ENCODE results near the gene PDP2. TPM values are rescaled to one million over a fixed set of nuclear protein-coding genes. Genes with fewer than 3 reads are reported as not detected.

PDP2 gene
- total and polyA plus RNA-seq, 11 donors: 1.1 to 7.5 (median 3.5) TPM

DNA sequence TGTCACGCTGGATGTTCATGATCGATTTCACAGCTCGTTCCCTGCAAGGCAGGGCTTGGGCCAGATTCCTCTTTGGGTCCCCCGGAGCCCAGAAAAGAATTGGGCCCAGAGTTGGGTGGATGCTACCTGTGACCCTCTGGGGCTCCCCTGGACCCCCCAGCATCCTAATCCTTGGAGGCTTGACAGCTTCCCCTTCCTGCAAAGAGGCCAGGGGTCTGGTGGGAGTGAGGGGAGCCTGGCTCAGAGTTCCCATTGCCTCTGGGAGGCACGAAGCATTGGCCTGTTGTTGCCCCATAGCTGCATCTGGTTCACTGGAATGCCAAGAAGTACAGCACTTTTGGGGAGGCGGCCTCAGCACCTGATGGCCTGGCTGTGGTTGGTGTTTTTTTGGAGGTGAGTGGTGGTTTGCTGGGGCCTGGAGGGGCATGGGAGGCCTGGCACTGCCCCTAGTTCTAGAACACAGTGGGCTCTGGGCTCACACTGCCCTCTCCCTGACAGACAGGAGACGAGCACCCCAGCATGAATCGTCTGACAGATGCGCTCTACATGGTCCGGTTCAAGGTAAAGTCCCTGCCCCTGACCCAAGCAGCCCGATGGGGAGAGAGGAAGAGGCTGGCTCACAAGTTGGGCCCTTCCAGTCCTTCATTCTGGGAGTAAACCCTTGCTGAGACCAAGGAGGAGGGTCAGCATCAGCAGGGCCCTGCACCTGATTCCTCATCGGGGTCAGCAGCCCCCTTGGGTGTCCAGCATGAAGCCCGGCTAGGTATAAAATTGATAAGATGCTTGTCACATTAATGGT lies 28.9 kb upstream of the PDP2 start:
- no peaks in the 10 kb centered on the region for H3K4me1 ChIP-seq
- no peak for ATAC-seq

GRCh38 chr16:66853261-66854139 lies 26.8 kb upstream of the PDP2 start:
- intact Hi-C loops (cut with DNase I): no loop called here

More for the DNA sequence above, 28.9 kb upstream of the PDP2 start:
- Histone ChIP-seq H3K4me3 (no peak overlapping the region), H3K27me3 (peaks cover 0 to 24% (median 0%) of the 10 kb centered on the region in 9 donors), H3K9me3 (no peaks in the 10 kb centered on the region), H3K36me3 (no peaks in the 10 kb centered on the region), H3K27ac (no peak overlapping the region)
- intact Hi-C loops (cut with DNase I): no loop called here
- 82 to 86% (median 84%) methylated on average over 6 to 13 of the region's 13 CpGs for WGBS, 4 donors
- TF ChIP-seq POLR2A (IDR thresholded peaks at IDR 0.05): no peak
- TF ChIP-seq, protein P1, sequence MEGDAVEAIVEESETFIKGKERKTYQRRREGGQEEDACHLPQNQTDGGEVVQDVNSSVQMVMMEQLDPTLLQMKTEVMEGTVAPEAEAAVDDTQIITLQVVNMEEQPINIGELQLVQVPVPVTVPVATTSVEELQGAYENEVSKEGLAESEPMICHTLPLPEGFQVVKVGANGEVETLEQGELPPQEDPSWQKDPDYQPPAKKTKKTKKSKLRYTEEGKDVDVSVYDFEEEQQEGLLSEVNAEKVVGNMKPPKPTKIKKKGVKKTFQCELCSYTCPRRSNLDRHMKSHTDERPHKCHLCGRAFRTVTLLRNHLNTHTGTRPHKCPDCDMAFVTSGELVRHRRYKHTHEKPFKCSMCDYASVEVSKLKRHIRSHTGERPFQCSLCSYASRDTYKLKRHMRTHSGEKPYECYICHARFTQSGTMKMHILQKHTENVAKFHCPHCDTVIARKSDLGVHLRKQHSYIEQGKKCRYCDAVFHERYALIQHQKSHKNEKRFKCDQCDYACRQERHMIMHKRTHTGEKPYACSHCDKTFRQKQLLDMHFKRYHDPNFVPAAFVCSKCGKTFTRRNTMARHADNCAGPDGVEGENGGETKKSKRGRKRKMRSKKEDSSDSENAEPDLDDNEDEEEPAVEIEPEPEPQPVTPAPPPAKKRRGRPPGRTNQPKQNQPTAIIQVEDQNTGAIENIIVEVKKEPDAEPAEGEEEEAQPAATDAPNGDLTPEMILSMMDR (IDR thresholded peaks at IDR 0.05): no peak
- no peak for DNase-seq

GRCh38 chr16:66856184-66856730 lies 24.1 kb upstream of the PDP2 start:
- no peaks in the 10 kb centered on the region for H3K36me3 ChIP-seq
- no peak for DNase-seq
- no peak overlapping the region for H3K27ac ChIP-seq
- no peak overlapping the region for H3K4me3 ChIP-seq
- TF ChIP-seq POLR2A (IDR thresholded peaks at IDR 0.05): no peak
- TF ChIP-seq, protein P1 (IDR thresholded peaks at IDR 0.05): no peak
- no peaks in the 10 kb centered on the region for H3K27me3 ChIP-seq
- peaks cover 0 to 8% (median 0%) of the 10 kb centered on the region in 12 donors for H3K4me1 ChIP-seq
- ATAC-seq: no peak
- H3K9me3 ChIP-seq: no peaks in the 10 kb centered on the region
- WGBS, 4 donors: 88 to 96% (median 94%) methylated on average over 6 of the region's 6 CpGs
- intact Hi-C loops (cut with DNase I): no loop called here

More at GRCh38 chr16:66853261-66854139, 26.8 kb upstream of the PDP2 start:
- TF ChIP-seq POLR2A (IDR thresholded peaks at IDR 0.05): no peak
- TF ChIP-seq, protein P1 (IDR thresholded peaks at IDR 0.05): no peak
- no peak for ATAC-seq
- Histone ChIP-seq H3K9me3 (no peaks in the 10 kb centered on the region), H3K27ac (no peak overlapping the region), H3K36me3 (no peaks in the 10 kb centered on the region), H3K4me1 (no peaks in the 10 kb centered on the region), H3K27me3 (peaks cover 0 to 9% (median 0%) of the 10 kb centered on the region in 9 donors), H3K4me3 (no peak overlapping the region)
- no peak for DNase-seq
- 78 to 92% (median 87%) methylated on average over 10 to 15 of the region's 15 CpGs for WGBS, 4 donors

DNA sequence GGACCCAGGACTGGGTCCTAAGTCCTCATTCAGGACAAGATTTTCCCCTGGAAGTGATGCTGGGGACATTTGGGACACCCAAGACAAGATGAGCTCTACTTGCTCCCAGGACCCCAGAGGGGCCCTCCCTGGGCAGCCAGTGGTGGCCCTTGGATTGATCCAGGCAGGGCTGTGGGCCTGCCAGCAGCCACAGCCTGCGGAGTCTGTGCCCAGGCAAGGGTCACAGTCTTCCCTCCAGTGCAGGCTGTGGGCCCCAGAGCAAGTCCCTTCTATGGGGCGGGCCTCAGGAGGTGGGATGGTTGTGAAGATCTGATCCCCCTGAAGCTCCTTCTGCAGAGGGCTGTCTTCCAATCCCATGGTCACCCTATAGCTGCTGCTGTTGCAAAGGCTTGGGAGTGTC lies 23.5 kb upstream of the PDP2 start:
- 95 to 100% (median 97%) methylated on average over 2 of the region's 2 CpGs for WGBS, 4 donors
- no peak for DNase-seq
- no peak overlapping the region for H3K27ac ChIP-seq
- intact Hi-C loops (cut with DNase I): no loop called here
- H3K9me3 ChIP-seq: no peaks in the 10 kb centered on the region
- no peaks in the 10 kb centered on the region for H3K27me3 ChIP-seq
- H3K36me3 ChIP-seq: no peaks in the 10 kb centered on the region
- peaks cover 0 to 8% (median 0%) of the 10 kb centered on the region in 12 donors for H3K4me1 ChIP-seq
- no peak overlapping the region for H3K4me3 ChIP-seq
- no peak for ATAC-seq
- TF ChIP-seq POLR2A (IDR thresholded peaks at IDR 0.05): no peak
- TF ChIP-seq, protein P1 (IDR thresholded peaks at IDR 0.05): no peak
